SU-DHL-6 (cell line): ENCODE results near the gene IL17RC.

Experiments
- EZH2phosphoT487 ChIP-seq: fragments of 200-600 bp; sonication (generic), shearing (Covaris generic); conservative IDR thresholded peaks from 2 replicates; pipeline ENCODE4 v1.6.1; 2018; ENCODE audit warnings: mild to moderate bottlenecking, antibody characterized with exemption, low read length, moderate library complexity, mixed read lengths
- TF ChIP-seq, protein P1 (sequence below): fragments of 200-600 bp; sonication (generic); IDR thresholded peaks from one replicate; pipeline ENCODE4 v1.5.1; 2017; ENCODE audit warnings: antibody characterized with exemption, mild to moderate bottlenecking, low read length, moderate library complexity; ENCODE audit not compliant: insufficient read depth, poor library complexity, severe bottlenecking

DNA sequence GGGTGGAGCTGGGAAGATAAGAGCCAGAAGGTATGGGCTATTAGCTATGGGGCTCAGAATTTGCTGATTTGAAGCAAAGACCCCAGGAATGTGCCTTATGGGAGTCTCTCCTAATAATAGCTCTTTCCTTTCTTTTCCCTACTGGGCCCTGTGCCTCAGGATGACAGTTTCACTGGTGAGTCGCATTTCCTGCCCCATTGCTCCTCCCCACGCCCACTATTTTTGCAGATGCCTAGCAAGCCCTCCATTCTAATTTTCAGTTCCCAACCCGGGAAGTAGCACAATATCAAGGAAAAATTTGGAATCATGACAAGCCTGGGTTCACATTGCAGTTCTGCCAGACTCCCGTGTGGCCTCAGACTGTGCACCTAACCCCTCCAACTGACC, 13.7 kb upstream of the IL17RC start:
- TF ChIP-seq, protein P1, sequence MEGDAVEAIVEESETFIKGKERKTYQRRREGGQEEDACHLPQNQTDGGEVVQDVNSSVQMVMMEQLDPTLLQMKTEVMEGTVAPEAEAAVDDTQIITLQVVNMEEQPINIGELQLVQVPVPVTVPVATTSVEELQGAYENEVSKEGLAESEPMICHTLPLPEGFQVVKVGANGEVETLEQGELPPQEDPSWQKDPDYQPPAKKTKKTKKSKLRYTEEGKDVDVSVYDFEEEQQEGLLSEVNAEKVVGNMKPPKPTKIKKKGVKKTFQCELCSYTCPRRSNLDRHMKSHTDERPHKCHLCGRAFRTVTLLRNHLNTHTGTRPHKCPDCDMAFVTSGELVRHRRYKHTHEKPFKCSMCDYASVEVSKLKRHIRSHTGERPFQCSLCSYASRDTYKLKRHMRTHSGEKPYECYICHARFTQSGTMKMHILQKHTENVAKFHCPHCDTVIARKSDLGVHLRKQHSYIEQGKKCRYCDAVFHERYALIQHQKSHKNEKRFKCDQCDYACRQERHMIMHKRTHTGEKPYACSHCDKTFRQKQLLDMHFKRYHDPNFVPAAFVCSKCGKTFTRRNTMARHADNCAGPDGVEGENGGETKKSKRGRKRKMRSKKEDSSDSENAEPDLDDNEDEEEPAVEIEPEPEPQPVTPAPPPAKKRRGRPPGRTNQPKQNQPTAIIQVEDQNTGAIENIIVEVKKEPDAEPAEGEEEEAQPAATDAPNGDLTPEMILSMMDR, result no peak
- TF ChIP-seq EZH2phosphoT487, result no peak
